GM21717 (cell line): ENCODE data around the gene SNN.

Experiments used
- ATAC-seq: cut with Tn5 transposase; IDR thresholded peaks from one replicate; pipeline ENCODE4 v1.9.1; 2021; ENCODE audit warnings: mild to moderate bottlenecking, moderate library complexity; ENCODE audit not compliant: unreplicated experiment

The SNN gene

DNA sequence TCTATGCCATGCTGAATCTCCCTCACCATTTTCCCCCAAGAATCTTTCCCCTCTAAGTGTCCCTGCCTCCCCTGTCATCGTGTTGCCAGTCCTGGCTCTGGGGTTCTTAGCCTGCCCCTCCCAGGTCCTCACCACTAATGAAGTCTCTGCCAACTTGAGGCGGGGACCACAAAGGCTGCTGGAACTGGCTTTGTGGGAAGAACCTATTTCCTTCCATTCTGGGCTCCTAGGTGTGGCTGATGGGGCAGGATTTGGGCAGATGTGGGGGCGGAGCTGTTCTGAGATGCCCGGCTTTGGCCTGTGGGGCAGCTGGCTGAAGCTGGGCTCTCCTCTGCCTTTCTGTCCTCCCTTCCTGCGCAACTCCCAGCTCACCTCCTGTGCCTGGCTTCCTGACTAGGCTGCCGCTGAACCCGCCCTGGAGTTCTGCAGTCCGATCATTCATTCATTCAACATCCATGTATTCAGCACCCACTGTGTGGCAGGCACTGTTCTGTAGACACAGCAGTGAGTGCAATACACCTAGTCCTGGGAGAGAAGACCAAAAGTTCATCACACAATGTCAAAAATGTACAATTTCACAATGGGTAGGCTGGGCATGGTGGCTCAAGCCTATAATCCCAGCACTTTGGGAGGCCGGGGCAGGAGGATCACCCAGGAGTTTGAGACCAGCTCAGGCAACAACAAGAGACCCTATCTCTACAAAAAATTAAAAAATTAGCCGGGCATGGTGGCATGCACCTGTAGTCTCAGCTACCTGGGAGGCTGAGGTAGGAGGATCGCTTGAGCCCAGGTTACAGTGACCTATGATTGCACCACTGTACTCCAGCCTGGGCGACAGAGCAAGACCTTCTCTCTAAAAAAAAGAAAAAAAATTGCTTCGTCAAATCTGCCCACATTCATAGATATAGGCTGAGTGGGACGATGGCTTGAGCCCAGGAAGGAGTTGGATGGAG is 1.9 kb upstream of the SNN start:
- no peak for ATAC-seq

DNA sequence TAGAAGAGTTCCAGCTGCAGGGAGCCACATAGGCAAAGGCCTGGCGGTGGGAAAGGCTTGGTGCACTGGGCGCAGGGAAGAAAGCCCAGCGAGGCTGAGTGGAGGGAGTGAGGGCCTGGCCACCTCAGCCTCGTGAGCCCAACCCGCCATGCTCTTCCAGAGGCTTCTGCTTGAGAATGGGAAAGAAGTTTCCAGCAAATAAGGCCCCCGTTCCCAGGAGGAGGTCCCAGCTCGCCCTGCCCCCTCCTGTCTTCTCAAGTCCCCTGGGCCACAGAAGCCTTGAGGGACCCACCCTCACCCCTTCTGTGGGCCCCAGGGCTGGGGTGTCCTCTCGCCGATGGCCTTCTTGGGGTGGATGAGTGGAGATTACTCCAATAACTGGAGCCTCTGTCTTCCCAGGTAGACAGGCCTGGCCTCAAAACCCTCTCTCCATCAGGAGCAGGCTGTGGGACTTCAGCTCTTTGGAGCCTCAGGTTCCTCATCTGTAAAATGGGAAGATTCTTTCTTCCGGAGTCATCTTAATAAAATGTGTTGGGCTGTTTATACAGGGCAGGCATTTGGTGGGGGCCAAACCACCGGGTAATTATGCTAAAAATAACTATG is 933 bp upstream of the SNN start:
- no peak for ATAC-seq

DNA sequence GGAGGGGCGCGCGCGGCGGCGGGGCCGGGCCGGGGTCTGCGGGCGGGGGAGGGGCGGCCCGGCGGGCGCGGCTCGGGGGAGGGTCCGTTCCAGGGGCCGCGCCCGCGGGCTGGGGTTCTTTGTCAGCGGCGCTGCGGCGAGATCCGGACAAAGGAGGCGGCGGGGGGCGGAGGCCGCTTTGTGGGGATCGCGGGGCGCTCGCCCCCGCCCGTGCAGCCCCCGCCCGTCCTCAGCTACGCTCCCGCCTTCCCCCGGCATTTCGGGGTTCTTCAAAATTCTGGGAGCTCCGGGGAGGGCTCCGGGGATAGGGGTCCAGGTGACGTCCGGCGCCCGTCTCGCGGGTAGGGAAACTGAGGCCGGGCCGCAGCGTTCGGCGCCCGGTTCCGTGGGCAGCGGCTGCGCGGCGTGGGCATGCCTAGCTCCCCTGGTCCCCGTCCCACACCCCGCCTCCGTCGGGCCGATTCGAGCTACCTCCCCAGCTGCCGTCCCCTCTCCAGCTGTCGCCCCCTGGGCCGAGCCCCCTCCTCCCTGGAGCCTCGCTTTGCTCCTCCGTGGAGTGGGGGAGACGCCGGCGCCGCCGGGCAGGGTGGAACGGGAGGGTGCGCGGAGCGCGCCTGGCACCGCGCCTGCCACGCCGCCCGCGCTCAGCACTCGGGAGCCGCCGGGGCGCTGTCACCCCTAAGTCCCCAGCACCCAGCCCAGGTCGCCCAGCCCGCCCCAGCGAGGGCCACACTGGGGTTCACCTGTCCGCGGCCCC is 546 bp downstream of the SNN start:
- ATAC-seq = no peak

DNA sequence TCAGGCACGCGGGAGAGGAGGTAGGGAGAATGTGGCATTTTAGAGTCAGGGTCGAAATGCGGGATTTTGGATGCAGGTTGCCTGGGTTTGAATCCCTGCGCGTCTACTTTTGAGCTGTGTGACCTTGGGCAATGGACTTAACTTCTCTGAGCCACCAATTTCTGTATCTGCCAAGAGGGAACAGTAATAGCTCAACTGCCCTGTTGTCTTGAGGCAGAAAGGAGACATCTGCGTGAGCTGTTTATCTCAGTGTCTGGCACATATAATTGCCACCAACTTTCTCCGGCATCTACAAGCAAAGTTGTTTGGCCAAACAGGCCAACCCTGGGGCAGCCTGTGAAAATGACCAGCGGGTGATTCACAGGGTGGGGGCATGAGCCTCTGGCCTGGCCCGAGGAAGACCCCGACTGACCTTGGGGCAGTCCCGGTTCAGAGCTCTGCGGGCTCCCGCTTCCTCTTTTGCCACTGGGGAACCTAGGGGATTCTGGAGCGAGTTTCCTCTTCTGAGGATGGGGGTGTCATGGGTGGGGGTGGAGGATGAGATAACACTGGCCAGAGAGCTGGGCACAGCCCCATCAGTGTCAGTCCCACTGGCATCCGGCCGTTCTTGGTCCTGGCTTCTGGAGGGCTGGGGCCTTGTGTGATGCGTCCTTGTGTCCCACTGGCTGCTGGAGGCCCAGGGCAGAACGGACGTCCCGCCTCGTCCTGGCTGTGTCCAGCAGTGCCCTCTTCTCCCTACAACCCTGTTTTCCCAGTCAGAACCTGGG is 1.3 kb downstream of the SNN start:
- no peak for ATAC-seq

DNA sequence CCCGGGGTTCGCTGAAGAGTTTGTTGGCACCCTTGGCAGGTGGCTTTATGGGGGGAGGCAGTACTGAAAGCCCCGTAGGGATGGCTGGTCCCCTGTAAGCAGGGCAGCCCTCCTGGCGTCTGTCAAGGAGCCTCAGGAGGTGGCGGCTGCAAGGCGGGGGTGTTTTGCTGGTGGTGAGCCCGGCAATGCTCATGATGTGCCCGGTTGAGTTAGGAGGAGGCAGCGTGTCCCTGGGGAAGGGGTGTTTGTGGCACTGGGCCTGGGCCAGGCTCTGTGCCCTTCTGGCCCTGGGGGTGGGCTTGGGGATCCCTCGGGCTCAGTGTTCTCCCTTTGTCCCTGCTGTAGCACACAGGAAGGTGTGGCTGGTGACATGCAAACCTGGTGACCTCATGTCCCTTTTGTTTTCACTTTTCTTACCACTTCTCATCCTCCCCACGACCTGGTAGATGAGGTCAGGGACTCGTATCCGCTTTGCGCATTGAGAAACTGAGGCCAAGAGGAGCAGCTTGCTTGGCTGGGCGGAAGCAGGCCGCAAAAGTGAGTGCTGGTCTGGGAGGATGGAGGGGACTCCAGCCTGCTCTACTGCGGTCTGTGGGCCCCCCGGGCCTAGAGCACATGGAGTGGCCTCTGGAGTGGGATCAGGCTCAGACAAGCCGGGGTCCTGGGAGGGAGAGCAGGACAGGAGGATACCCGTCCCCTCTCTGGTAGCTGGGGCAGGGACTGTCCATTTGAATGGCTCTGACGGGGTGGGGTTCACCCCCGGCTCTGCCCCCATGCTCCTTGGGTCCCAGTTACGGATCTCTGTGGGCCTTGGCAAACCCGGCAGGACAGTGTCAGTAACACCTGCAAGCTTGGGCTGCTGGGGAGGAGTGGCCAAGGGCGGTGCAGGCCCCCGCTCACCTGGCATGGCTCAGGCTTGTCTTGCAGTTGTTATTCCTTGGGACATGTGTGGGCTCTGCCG is 2.2 kb downstream of the SNN start:
- no peak for ATAC-seq

DNA sequence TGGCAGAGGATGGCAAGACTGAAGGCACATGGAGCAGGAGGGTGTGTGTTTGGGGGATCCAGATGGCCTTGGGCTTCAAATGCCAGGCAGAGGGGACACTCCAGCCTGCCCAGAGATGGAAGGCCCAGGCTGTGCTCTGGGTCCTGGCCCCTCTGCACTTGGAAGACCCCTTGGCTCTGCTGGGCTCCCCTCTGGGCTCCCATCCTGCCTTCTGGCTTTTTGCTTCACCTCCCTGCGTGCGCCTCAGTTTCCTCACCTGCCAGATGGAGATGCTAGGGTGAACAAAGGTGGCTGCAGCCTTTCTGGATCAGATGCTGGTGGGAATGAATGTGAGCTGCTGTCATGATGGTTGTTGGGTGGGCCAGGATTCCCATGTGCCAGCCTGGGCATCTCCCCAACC is 3.0 kb downstream of the SNN start:
- no peak for ATAC-seq

DNA sequence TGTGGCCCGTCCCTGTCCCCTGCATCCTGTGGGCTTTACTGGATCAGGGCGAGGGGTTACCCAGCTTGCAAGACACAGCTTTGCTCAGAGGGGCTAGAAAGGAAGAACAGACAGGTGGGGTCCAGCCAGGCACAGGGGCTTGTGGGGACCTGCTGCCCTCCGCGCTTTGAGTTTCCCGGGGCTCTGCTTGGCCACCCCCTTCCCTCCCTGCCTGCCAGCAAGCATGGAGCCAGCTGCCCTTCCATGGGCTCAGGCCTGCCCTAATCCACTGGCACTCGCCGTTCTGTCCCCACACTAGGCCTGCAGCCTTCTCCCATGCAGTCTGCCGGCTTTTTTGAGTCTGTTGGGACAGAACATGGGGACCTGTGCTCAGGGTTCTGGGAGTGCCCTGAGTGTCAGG is 3.4 kb downstream of the SNN start:
- no peak for ATAC-seq

DNA sequence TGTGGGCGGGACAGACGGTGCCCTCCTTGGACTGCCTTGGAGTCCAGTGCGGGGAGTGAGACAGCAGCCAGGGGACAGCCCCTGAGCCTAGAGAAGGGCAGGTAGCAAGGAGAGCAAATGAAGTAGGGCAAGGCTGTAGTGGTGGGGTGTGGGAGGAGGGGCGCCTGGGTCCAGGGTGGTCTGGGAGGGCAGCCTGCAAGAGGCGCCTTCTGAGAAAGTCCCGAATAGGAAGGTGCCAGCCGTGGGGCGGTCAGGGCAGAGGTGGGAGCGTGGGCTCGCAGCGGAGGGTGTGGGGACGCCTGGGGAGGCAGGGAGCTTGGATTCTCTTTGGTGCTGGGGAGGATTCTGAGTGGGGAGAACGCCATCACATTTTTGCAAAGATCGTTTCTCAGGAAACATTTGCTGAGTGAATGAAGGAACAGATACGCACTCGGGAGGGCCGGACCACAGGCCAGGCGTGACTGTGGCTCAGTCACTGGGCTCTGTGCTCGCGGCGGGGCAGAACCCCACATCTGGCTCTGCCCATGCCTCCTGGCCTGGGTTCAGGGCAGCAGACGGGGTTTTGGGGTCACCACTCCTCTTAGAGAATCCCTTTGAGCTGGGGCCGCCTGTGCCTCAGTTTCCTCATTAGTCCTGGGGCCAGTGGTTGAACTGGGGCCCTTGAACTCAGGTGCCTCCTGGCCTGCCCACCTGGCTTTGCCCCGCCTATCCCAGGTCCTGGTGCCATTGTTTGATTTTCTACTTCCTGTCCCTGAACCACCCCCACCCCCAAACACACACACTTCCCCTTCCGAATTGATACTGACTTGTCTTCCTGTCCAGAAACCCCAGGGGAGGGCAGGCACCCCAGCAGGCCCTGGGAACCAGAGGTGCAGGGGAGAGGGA is 4.2 kb downstream of the SNN start:
- ATAC-seq = no peak

DNA sequence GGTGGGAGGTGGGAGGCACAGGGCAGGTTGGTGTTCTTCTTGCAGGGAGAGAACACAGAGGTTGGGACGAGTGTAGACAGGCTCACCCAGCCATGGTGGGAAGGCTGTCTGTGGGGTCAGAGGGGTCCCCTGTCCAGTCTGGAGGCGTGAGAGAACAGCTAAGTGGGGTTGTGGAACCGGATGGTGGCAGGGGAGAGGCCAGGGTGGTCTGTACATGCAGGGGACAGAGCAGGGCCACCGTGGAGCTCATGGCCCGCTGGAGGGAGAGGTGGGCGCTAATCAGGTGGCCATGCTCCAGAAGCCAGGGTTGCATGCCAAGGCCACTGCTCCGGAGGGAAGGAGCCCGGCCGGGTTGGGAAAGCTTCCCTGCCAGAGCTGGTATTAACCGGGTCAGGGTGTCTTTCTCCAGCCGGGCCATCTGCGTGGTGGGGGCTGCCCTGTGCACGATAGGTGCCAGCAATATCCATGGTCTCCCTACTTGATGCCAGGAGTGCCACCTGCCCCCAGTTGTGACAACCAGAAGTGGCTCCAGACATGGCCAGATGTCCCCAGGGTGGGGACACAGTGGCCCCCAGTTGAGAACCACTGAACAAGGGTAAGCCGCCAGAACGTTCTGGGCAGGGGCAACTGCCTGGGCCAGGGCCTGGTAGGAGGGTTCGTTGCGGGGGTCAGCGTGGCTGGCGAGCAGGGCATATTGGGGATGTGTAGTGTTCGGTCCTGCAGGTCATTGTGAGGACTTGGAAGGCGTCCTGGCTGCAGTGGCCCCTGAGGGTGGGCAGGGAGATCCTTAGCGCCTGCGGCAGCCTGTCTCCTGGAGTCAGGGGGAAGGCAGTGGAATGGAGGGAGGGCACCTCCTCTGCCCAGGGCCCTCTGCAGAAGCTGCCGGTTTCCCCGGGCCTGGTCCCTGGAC is 5.1 kb downstream of the SNN start:
- ATAC-seq = no peak

DNA sequence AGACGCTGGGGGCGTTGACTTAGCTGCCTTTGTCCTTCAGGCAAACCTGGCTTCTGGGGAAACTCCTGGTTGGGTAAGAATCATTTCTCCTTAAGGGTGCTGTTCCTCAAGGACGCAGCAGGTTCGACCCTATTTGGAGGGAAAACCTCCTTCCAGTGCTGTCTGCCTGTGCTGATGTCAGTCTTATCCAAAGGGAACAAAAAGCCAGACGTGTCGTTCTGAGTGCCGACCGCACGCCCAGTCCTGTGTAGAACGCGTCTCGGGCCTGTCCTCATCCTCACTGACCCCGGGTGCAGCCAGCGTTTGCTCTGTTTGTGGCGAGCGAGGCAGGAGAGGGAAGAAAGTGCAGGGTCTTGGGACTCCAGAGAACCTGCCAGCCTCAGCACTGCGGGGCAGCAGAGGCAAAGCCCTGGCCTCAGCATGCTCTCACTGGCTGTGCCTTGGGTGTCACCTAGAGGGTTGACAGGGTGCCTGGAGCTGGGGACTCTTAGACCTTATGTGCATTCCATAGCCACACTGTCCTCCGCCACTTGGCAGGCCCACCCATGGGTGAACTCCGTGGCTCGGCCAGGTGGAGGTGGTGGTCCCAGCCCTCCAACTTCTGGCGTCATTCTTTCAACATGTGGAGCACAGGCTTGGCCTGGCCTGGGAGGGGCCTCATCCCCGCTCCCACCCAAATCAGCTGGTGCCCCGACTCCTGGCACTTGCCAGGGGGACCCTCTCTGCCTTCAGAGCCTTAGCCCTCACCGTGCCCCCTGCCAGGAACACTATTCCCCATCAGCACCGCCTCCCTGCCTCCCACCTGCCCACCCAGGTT is 6.0 kb downstream of the SNN start:
- ATAC-seq = no peak

DNA sequence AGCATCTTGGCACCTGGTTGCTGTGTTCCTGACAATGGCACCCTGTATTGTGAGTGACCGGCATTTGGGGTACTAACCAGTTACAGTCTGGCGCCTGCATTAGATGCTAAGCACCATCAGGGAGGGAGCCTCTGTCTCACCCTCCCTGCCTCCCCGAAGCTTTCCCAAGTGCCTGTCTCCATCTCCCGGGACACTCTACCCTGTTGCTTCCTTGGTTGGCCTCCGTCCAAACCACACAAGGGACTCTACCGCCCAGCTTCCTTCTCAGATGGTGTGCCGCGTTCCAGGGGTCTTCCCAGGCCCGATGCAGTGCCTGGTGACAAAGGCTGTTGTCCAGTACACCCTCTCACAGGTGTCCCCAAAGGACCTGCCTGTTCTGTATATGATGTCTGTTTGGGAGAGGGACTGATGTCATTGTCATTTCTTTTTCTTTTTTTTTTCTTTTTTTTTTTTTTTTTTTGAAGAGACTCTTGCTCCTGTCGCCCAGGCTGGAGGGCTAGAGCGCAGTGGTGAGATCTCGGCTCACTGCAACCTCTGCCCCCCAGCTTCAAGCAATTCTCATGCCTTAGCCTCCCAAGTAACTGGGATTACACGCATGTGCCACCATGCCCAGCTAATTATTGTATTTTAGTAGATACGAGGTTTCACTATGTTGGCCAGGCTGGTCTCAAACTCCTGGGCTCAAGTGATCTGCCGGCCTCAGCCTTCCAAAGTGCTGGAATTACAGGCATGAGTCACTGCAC is 6.7 kb downstream of the SNN start:
- no peak for ATAC-seq

DNA sequence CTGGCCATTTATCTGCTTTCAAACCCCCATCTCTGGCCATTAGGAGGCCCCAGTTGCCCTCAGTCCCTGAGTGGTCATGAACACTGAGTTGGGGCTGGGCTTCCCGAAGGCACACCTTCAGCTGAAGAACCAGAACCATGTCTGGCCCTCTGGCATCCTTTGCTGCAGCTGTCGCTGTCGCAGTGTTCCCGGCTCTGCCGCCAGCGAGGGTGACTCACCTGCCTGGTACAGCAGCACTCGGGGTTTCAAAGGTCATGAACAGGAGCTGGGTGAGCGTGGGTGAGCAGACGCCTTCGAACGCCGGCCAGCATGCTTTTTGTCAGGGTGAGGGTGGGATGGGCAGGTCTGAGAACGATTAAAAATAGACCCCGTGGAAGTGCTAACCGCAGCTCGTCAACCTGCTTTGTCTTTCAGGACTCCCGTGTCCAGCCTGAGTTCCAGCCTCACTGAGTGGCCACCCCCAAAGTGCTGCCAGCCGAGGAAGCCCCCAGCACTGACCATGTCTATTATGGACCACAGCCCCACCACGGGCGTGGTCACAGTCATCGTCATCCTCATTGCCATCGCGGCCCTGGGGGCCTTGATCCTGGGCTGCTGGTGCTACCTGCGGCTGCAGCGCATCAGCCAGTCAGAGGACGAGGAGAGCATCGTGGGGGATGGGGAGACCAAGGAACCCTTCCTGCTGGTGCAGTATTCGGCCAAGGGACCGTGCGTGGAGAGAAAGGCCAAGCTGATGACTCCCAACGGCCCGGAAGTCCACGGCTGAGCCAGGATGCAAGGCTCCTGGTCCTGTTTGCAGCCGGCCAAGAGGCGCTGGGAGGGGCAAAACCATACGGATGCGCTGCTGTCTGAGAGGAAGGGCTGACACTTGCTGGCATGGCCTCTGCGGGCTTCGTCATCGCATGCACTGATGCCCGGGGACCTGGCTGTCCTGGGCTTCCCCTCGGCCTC is 7.6 kb downstream of the SNN start:
- no peak for ATAC-seq

DNA sequence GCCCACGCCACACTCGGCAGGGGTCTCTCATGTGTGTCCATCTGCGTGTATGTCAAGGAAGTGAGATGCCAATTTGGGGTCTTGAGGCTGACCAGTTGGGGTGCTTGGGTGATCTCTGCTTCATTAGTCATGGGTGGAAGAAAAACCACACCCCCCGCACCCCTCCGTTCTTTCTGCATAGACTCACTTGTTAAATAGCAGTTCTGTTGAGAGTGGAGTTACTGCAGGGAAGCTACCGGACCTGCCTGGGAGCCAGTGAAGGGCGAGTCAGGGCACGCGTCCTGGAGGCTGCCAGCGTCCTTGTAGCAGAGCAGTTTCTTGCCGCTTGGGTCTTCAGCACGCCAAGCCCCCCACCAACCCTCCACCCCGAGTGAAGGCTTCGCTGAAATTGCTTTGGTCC is 8.5 kb downstream of the SNN start:
- no peak for ATAC-seq

DNA sequence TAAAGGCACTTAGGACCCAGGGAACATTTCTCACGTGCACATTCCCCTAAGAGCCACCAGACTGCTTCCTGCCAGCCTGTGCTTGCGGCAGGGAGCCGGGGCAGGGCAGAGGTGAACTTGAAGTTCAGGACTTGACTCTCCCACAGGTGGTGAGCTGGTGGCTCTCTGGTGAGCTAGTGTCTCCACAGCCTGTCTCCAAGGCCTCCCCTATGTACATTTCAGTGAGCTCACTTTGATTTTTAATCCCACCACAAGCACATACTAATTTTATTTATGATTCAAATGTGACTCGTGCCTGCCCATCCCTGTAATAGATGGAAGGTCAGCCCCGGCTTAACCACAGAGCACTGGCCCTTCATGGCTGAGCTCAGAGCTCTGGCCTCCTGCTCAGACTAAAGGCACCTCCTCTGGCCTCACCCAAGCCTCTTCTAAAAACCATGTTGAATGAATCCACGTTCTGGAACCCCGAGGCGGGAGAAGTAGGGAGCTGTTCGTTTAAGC is 9.2 kb downstream of the SNN start:
- ATAC-seq = no peak
